PC-9 (cell line): ENCODE measurements around the gene SPRYD7.

Source experiments
- CTCF ChIP-seq: fragments of 200-600 bp; sonication (generic); conservative IDR thresholded peaks from 2 replicates; pipeline ENCODE4 v1.6.1; 2017; ENCODE audit warnings: mixed run types, antibody characterized with exemption, mild to moderate bottlenecking, moderate library complexity
- EZH2 ChIP-seq: fragments of 200-600 bp; sonication (generic); IDR thresholded peaks from 2 replicates; pipeline ENCODE4 v1.8.0; 2017; ENCODE audit warnings: antibody characterized with exemption, low read depth

- TF ChIP-seq CTCF (no peak), EZH2 (no peak)
Measured at GRCh38 chr13:49972709-49973108, 36.6 kb upstream of the SPRYD7 start.
